ENCODE measurements around the gene OR6C2.

- TF ChIP-seq CTCF (IDR thresholded peaks at IDR 0.05) = no peak
- no peak for TF ChIP-seq POLR2A (IDR thresholded peaks at IDR 0.05)
Measured at GRCh38 chr12:55492078-55492477, 48.2 kb downstream of the OR6C2 start, which contains the start of gene OR6C68.

Data from esophagus squamous epithelium (tissue), 4 donors.